HTR-8/SVneo (cell line): Measurements from ENCODE around the gene MRE11.
"Not testable (repeated sequence)": the region's sequence is repeated elsewhere in the genome, so short reads cannot be mapped to it uniquely, and the experiment has no call there.

Experiments
- DNase-seq: peaks from one replicate; pipeline ENCODE4 v3.0.0; 2011; ENCODE audit warnings: low spot score, mixed read lengths; ENCODE audit not compliant: insufficient read length
- FAIRE-seq: peaks from 2 replicates; lab custom pipeline; 2011; peaks lifted over from hg19 to GRCh38; lab: Jason Lieb, UNC

MRE11 gene

DNA sequence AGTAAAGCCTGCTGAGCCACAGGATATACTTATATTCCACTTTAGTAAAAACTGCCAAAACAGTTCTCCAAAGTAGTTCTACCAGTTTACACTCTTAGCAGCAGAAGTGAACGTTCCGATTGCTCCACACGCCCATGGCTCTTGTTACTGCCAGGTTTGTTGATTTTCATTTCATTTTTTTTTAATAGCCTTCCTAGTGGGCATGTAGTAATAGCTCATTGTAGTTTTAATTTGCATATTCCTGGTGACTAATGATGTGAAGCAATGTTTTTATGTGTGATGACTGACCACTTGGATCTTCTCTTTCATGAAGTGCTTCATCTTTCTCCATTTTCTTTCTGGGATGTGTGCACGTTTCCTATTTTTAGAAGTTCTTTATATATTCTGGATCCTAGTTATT lies 13.8 kb upstream of the MRE11 start:
- FAIRE-seq, result no peak
- no peak for DNase-seq

DNA sequence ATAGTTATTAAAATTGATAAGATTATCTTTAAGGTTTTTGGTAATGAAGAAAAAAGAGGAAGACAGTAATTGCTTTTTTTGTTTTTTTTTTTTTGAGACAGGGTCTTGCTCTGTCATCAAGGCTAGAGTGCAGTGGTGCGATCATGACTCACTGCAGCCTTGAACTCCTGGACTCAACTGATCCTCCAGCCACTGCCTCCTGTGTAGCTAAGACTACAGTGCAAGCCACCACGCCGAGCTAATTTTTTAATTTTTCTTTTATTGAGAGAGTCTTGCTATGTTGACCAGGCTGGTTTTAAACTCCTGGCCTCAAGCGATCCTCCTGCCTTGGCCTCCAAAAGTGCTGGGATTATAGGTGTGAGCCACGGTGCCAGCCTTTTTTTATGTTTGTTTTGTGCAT lies 12.9 kb upstream of the MRE11 start:
- not testable (repeated sequence) for FAIRE-seq

DNA sequence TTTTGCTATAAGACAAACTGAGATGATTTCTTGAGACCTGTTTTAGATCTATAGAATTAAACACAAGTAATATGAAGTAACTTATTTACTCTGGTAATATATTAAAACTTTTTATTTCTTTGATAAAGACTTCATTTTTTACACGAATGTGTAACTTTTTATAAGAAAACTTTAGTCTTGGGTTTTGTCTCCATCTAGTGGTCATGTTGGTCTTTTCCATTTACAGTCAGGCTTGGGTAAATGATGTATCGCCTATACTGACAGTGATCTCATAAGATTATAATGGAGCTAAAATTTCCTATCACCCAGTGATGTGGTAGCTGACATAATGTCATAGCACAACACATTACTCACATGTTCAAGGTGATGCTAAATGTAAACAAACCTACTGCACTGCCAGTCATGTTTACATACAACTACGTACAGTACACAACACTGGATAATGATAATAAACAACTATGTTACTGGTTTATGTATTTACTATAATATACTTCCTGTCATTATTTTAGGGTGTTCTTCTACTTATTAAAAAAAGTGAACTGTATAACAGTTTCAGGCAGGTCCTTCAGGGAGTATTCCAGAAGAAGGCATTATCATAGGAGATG lies 11.1 kb upstream of the MRE11 start:
- peak; percentile 46 for FAIRE-seq
- peak; percentile 45 for DNase-seq

More for the DNA sequence above, 12.9 kb upstream of the MRE11 start:
- not testable (repeated sequence) for DNase-seq

DNA sequence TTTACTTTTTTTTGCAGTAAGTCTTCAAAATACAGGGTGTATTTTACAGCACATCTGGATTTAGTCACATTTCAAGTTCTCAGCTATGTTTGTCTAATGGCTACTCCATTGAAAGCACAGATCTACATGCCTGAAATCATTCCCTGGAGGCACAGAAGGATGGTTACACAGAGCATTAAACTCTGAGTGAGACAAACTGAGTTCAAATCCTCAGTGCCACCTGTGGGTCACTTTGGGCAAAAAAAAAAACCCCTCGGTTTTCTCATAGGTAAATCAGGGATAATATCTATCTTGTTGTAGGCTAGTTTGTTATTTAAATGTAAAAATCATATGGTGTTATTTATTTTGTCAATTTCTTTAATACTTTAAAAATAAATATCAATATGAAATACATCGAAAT lies 7.9 kb upstream of the MRE11 start:
- no peak for DNase-seq
- FAIRE-seq, result no peak

DNA sequence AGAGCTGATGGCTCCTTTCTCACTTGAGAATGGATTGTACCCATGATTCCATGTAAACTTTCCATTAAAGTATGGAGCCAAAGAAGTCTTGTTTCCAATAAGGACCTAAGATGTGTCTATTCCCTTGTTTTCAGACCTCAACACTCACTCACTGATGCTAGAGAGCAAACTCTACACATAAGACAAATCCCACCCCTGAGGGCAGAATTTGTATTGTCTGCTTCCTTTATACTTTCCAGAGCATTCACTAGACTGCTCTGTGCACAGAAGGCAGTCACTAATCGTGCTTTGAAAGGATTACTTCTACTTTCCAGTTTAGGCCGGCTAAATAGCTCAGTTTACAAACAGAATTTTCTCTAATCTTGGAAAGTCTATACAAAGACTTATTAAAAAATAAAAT lies 6.5 kb upstream of the MRE11 start:
- FAIRE-seq, result no peak
- DNase-seq, result no peak

DNA sequence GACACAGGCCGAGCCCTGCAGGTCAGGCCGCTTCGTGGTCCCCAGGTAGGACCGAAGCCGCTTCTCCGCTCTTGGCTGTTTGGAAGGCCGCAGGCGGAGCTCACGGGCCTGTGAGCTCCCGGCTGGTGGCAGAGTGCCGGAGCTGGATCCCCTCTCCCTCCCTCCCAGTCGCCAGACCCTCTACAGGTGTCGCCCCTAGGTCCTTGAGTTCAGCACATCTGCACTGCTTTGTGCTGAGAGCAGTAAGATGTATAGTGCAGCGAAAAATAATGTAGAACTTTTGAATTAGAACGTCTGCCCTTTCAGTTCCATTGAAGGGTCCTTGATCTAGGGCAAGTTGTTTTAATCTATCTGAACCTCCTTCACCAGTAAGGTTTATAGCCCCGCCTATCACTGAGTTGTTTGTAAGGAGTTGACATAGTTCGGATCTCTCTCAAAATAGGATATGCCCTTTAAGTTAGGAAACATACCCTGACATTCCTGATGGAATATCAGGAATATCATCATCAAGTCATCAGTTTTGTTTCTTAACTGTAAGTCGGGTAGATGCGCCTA lies 559 bp upstream of the MRE11 start:
- DNase-seq (no peak), FAIRE-seq (no peak)

DNA sequence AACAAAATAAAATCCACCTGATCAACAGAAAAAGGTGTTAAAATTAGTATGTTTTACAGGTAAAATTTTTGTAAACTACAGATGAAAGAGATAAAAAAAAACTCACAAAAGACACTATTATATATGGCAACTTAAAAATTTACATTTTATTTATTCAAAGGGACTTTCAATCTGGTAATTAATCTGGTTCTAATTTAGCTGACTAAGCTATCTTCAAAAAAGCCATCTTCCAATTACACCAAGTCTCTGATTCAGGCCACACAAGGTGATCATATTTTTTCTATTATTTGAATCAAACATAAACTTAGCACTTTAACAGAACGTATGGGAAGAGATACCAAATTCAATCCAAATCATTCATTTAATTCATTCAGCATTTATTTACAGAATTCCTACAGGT lies 7.6 kb downstream of the MRE11 start:
- no peak for FAIRE-seq
- DNase-seq, result no peak

DNA sequence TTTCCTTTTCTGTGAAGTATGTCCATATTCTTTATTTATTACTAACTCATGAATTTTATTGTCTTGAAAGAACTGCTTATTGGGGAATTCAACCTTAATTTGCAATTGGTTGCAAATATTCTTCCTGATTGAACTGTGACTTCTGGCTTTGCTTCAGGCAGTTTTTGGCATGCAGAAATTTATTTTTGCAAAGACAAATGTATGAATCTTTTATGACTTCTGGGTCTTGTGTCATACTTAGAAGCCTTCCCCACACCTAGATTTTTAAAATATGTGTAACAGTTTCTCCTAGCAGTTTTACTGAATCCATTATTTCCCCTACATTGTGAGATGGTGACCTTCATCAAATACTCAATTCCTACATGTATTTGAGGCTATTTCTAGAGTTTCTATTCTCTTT lies 12.3 kb downstream of the MRE11 start:
- FAIRE-seq (no peak), DNase-seq (no peak)

DNA sequence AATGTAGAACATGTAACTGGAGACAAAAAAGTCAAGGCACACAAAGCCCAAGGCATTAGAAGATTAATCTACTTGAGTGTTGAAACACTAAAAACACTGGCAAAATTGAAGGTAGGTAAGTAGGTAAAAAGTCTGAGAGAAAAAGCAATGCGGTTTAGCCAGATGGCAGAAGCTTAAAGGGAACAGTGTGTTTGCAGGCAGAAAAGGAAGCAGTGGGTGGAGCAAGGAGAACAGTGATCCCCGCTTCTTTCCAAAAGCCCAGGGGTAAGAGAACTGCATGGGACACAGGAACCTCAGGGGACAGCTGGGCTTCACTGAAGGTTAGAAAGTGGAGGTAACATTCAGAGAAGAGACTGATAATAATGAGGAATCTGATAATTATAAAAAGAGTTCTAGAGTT lies 16.0 kb downstream of the MRE11 start:
- DNase-seq (no peak), FAIRE-seq (no peak)

DNA sequence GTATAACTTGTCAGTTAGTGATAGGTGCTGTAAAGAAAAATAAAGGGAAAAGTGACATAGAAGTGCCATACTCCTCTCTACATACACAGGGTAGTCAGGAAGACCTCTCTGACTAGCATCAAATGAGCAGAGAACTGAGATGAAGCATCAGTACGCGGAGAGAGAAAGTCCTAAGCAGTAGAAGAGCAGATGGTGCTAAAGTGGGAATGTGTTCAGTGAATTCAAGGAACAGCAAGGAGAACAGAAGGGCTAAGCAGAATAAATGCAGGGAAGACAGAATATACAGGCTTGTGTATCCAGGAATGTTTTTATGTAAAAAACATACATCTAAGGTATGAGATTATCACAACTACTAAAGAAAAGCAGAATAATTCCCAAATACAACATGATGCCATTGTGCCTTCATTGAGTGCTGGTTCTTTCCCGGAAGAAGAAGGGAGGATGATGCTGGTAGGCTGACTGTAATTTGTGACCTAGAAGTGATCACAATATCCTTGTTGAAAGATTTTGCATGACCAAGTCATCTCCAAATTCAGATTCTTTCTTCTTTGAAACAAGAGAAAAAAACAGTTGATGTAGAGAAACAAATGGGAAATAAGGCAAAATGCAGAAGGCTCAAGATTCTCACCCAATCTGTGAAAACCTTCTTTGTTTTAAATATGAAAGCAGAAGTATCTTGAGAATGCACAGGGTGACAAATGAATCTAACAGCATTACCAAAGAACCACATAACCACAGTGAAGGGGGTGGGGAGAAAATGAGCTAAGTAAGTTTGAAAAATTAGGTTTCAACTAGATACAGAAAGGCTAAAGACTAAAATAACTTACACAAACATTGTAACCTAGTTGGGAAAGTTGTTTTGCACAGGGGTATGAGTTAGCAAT lies 20.5 kb downstream of the MRE11 start:
- DNase-seq (no peak), FAIRE-seq (no peak)

DNA sequence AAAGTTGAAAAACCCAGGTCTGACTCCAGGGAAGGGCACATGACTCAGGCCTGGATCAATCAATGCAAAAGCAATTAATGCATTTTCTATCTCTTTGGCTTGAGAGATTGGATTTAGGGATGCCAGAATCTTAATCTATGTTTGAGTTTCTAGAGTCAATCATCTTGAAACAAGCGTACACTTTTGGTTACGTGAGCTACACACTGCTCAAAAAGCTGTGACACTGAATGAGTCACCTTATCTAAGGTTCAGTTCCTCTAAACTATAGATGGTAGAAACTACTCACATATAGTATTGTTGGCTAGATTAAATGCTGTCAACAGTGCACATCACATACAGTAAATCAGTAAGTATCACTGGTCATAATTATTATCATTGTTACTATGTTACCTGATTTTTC lies 24.2 kb downstream of the MRE11 start:
- FAIRE-seq (no peak), DNase-seq (no peak)

DNA sequence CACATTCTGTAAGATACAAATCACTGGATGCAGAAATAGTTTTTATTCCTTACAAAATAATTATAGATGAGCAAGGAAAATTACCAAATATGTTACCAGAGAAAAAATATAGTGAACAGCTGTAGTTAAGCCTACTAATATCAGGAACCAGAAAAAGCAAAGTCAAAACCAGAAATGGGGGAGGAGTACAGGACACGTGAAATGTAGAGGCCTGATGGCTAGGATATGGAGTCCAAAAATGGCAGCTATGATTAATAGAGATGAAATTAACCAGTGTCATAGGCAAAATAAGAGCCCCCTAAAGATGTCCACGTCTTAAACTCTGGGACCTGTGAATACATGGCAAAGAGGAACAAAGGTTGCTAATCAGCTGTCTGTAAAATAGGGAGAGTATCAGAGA lies 34.1 kb downstream of the MRE11 start:
- DNase-seq, result no peak
- no peak for FAIRE-seq

DNA sequence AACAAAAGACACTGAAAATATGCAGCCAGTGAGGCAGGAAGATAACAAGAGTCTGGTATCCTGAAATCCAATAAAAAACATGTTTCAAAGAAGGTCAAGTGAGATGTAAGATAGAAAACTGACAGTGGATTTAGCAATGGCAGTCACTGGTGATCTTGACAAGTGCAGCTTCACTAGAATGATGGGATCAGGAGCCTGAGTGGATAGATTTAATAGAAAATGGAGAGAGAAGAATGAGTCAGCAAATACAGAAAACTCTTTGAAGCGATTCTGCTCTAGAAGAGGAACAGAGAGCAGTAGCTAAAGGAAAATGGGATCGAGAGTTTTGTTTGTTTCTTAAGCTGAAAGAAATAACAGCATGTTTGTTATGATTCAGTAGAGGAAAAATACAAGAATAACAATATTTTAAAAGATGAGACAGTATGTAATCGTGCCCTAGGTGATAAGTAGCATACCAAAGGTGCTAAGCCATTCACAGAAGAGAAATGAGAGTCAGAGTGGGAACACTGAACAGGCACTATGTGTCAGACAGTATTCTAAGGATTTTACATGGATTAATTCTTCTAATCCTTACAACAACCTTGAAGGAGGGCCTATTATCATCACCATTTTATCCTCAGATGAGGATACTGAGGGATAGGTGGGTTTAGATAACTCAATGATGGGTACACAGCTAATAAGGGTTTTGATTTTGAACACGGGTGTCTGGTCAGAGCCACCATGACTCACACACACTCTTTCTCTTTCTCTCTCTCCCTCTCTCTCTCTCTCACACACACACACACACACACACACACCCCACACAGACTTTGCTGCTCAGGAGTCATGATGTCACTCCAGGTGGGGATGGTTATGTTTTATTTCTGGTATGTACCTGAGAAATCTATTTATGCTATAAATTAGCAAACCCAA lies 36.3 kb downstream of the MRE11 start:
- FAIRE-seq, result no peak

DNA sequence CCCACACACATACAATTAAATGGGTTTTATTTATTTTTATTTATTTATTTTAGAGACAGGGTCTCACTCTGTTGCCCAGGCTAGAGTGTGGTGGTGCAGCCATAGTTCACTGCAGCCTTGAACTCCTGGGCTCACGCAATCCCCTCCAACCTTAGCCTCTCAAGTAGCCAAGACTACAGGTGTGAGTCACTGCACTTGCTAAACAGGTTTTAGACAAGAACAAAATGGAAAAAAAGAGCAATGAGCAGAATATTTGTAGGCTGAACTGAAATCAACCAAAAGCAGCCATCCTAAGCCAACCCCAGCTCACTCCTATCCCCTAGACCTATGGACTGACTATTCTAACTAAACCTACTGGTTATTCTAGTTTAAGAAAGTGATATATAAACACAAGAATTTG lies 37.8 kb downstream of the MRE11 start:
- FAIRE-seq, result no peak
- no peak for DNase-seq

More for the DNA sequence above, 36.3 kb downstream of the MRE11 start:
- no peak for DNase-seq

DNA sequence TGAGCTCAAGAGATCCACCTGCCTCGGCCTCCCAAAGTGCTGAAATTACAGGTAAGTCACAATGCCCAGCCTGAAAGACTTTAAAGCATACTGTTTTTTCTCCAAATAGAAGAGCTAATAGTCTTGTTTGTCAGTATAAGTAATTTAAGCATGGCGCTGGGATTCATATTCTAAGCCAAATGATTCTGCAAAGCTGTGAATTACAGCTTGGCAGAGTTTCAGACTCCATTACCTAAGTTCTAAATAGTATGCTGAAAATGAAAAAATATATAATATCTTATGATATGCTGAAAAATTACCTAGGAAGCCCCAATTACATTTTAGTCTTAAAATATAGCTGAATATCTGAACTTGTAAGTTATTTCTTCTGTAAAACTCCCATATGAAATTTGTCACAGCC lies 39.3 kb downstream of the MRE11 start:
- FAIRE-seq, result no peak
- DNase-seq, result no peak

DNA sequence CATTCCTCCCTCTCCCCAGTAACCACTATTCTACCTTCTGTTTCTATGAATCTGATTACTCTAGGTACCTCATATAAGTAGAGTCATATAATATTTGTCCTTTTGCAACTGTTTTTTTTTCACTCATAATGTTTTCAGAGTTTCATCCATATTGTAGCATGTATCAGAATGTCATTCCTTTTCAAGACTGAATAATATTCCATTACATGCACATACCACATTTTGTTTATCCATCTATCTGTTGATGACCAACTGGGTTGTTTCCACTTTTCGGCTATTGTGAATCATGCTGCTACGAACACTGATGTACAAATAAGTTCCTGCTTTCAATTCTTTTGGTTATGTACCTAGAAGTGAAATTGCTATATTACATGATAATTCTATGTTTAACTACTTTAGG lies 40.7 kb downstream of the MRE11 start:
- FAIRE-seq (no peak), DNase-seq (no peak)

DNA sequence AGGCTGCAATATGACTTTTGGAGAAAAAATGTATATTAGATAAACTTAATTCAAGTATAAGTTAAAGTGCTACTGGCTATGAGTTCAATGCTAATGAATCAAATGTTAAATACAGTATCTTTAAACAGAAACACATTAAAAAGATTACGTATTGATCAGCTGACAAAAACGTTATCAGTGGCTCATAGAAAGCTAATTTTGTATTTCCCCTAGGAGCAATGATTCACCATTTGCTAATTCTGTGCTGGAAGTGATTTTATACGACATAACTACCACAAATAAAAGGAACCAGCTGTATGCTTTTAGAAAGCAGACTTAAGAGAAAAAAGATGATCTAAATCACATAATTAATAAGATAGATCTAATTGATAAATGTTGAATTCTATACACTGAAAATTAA lies 43.6 kb downstream of the MRE11 start:
- DNase-seq (no peak), FAIRE-seq (no peak)

DNA sequence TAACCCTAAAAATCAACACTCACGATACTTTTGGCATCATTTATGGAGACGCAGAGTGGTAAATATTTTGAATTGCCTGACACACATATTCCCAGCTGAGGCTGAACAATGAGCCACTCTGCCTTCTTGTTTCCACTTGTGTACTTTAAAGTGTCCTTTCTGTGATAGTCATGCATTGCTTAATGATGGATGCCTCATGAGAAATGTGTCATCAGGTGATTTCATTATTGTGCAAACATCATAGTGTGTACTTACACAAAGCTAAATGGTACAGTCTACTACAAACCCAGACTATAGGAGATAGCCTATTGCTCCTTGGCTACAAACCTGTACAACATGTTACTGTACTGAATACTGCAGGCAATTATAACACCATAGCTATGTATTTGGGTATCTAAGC lies 44.2 kb downstream of the MRE11 start:
- peak; percentile 86 for FAIRE-seq

DNA sequence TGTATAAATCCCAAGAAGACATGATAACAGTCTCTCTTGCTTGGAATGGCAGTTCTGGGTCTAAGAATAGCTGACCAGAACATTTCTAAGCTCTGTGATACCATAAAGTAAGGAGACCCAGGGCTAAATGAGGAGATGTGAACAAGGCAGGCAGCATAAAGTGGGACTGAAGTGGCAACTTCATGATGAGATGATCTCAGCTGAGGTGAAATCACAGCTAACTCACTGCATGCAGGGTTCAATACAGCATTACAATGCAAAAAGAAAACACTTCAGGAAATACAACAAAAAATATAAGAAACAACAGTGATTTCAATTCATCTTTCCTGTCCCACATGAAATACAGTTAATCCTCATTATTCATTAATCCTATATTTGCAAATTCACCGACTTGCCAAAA lies 44.6 kb downstream of the MRE11 start:
- FAIRE-seq (no peak), DNase-seq (no peak)

More for the DNA sequence above, 44.2 kb downstream of the MRE11 start:
- DNase-seq, result no peak

DNA sequence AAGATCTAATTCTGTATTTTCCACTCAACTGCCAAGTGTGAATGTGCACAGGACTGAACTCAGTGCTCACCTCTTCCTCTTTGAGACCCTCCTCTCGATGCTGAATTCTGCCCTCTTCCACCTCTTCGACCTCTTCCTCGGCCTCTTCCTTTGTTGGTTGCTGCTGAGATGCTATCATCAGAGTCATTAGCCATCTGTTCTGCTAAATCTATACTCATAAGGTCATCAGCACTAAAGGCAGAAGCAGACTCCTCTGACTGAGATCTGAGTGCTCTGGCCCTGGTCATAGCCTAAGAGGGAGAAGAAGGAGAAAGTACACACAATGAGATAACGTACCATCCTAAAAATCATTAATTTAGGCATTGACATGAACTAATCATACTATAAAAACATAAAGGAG lies 46.5 kb downstream of the MRE11 start:
- DNase-seq (no peak), FAIRE-seq (no peak)
